ENCODE results near the gene ZNF385D. TPM values are rescaled to one million over a fixed set of nuclear protein-coding genes. Genes with fewer than 3 reads are reported as not detected.

ZNF385D gene
- total RNA-seq, 1 experiment from 2014 or later, result not detected

- CTCF ChIA-PET, result no interaction called here
- no peaks in the 10 kb centered on the region for H3K27me3 ChIP-seq (replicated peaks; ENCODE audit: insufficient read depth, low read depth, low read length, poor library complexity)
- DNase-seq (ENCODE audit: low spot score), result no peak
- H3K4me3 ChIP-seq (ENCODE audit: low read depth, low read length, poor library complexity, severe bottlenecking), result no peak overlapping the region
- intact Hi-C loops (cut with micrococcal nuclease; ENCODE audit: unreplicated experiment), result no loop called here
- H3K4me1 ChIP-seq (ENCODE audit: insufficient read depth, low read length, poor library complexity, severe bottlenecking), result no peaks in the 10 kb centered on the region
- H3K9me3 ChIP-seq (ENCODE audit: low read depth, low read length, poor library complexity, severe bottlenecking), result peaks cover 27% of the 10 kb centered on the region
- POLR2A ChIA-PET (ENCODE audit: low non-redundant PET), result no interaction called here
- H3K27ac ChIP-seq (ENCODE audit: low read depth, low read length, poor library complexity, severe bottlenecking), result no peak overlapping the region
- no peaks in the 10 kb centered on the region for H3K36me3 ChIP-seq (ENCODE audit: insufficient read depth, low read length, poor library complexity, severe bottlenecking)
- no TSS peak for BruUV-seq (replicated peaks)
- TF ChIP-seq EZH2 (IDR thresholded peaks at IDR 0.05; ENCODE audit: borderline replicate concordance, low read depth, low read length, poor library complexity, severe bottlenecking), result no peak
- TF ChIP-seq CTCF (conservative IDR thresholded peaks at IDR 0.05; ENCODE audit: low read depth, low read length), result no peak
These were observed 233.8 kb downstream of the ZNF385D start for GRCh38 chr3:21517184-21517583.

- Histone ChIP-seq H3K36me3 (ENCODE audit: insufficient read depth, low read length, poor library complexity, severe bottlenecking) (no peaks in the 10 kb centered on the region), H3K9me3 (ENCODE audit: low read depth, low read length, poor library complexity, severe bottlenecking) (peaks cover 23% of the 10 kb centered on the region), H3K4me1 (ENCODE audit: insufficient read depth, low read length, poor library complexity, severe bottlenecking) (no peaks in the 10 kb centered on the region), H3K4me3 (ENCODE audit: low read depth, low read length, poor library complexity, severe bottlenecking) (no peak overlapping the region), H3K27me3 (replicated peaks; ENCODE audit: insufficient read depth, low read depth, low read length, poor library complexity) (no peaks in the 10 kb centered on the region), H3K27ac (ENCODE audit: low read depth, low read length, poor library complexity, severe bottlenecking) (no peak overlapping the region)
- no peak for TF ChIP-seq CTCF (conservative IDR thresholded peaks at IDR 0.05; ENCODE audit: low read depth, low read length)
- TF ChIP-seq EZH2 (IDR thresholded peaks at IDR 0.05; ENCODE audit: borderline replicate concordance, low read depth, low read length, poor library complexity, severe bottlenecking), result no peak
- POLR2A ChIA-PET (ENCODE audit: low non-redundant PET), result no interaction called here
- intact Hi-C loops (cut with micrococcal nuclease; ENCODE audit: unreplicated experiment), result no loop called here
- CTCF ChIA-PET, result no interaction called here
- no TSS peak for BruUV-seq (replicated peaks)
- no peak for DNase-seq (ENCODE audit: low spot score)
These were observed 235.6 kb downstream of the ZNF385D start for GRCh38 chr3:21515417-21515816.

GRCh38 chr3:21509731-21510470, 241.1 kb downstream of the ZNF385D start:
- TF ChIP-seq EZH2 (IDR thresholded peaks at IDR 0.05; ENCODE audit: borderline replicate concordance, low read depth, low read length, poor library complexity, severe bottlenecking), result no peak
- TF ChIP-seq CTCF (conservative IDR thresholded peaks at IDR 0.05; ENCODE audit: low read depth, low read length), result no peak
- Histone ChIP-seq H3K27ac (ENCODE audit: low read depth, low read length, poor library complexity, severe bottlenecking) (no peak overlapping the region), H3K9me3 (ENCODE audit: low read depth, low read length, poor library complexity, severe bottlenecking) (peaks cover 31% of the 10 kb centered on the region), H3K4me3 (ENCODE audit: low read depth, low read length, poor library complexity, severe bottlenecking) (no peak overlapping the region), H3K36me3 (ENCODE audit: insufficient read depth, low read length, poor library complexity, severe bottlenecking) (no peaks in the 10 kb centered on the region), H3K4me1 (ENCODE audit: insufficient read depth, low read length, poor library complexity, severe bottlenecking) (no peaks in the 10 kb centered on the region), H3K27me3 (replicated peaks; ENCODE audit: insufficient read depth, low read depth, low read length, poor library complexity) (no peaks in the 10 kb centered on the region)
- intact Hi-C loops (cut with micrococcal nuclease; ENCODE audit: unreplicated experiment), result no loop called here
- BruUV-seq (replicated peaks), result no TSS peak
- DNase-seq (ENCODE audit: low spot score), result no peak
- CTCF ChIA-PET, result no interaction called here
- POLR2A ChIA-PET (ENCODE audit: low non-redundant PET), result interaction anchor here (0.5 kb wide), 1 partner anchor 1031 kb away, joined by 3 read pairs; no protein-coding TSS in a partner anchor
